NCI-H345 treated with DMSO at 0.1 percent for 48 hours (cell line): Measurements from ENCODE around the gene ZSCAN2.

Experiments used
- DNase-seq: peaks from one replicate; lab custom pipeline; 2025; ENCODE audit not compliant: unreplicated experiment; lab: John Stamatoyannopoulos, UW

ZSCAN2 gene

GRCh38 chr15:84668221-84668982 lies 67.6 kb downstream of the ZSCAN2 start:
- DNase-seq: no peak

- DNase-seq: no peak
Observed at GRCh38 chr15:84669726-84670125, 68.9 kb downstream of the ZSCAN2 start.

GRCh38 chr15:84671211-84671610 lies 70.4 kb downstream of the ZSCAN2 start:
- DNase-seq: no peak
